Measurements from ENCODE around the gene RAD21L1. TPM values are rescaled to one million over a fixed set of nuclear protein-coding genes. Genes with fewer than 3 reads are reported as not detected.

RAD21L1 gene
- total and polyA plus RNA-seq, 4 donors = not detected

- Histone ChIP-seq H3K27ac (ENCODE audit: low read depth in 1 of 2, low read length in 2 of 2) (no peak overlapping the region), H3K27me3 (ENCODE audit: control insufficient read depth in 4 of 4, insufficient read depth in 4 of 4, low read length in 3 of 4) (no peaks in the 10 kb centered on the region), H3K4me1 (ENCODE audit: control insufficient read depth in 4 of 4, insufficient read depth in 4 of 4, low read length in 3 of 4) (no peaks in the 10 kb centered on the region), H3K9ac (ENCODE audit: low read depth in 1 of 2, low read length in 2 of 2) (no peak overlapping the region), H3K4me3 (ENCODE audit: low read depth in 1 of 3, low read length in 3 of 3) (no peak overlapping the region), H3K9me3 (ENCODE audit: control insufficient read depth in 4 of 4, low read length in 3 of 4) (no peaks in the 10 kb centered on the region), H3K36me3 (ENCODE audit: control insufficient read depth in 4 of 4, insufficient read depth in 3 of 4, low read depth in 1 of 4, low read length in 3 of 4) (no peaks in the 10 kb centered on the region)
- DNase-seq (ENCODE audit: low spot score) = peak; percentile 21
- WGBS = 80% methylated on average over 19 of the region's 19 CpGs
- TF ChIP-seq FOXA2 (IDR thresholded peaks at IDR 0.05) = no peak
- TF ChIP-seq ATF3 (IDR thresholded peaks at IDR 0.05) = no peak
- TF ChIP-seq RXRA (IDR thresholded peaks at IDR 0.05) = no peak
- TF ChIP-seq NR2F2 (IDR thresholded peaks at IDR 0.05) = no peak
- no peak for TF ChIP-seq HNF4G (IDR thresholded peaks at IDR 0.05)
- TF ChIP-seq RAD21 (IDR thresholded peaks at IDR 0.05) = no peak
- no peak for TF ChIP-seq GABPA (IDR thresholded peaks at IDR 0.05 in 1 of 2, conservative IDR thresholded peaks at IDR 0.05 in 1 of 2)
Observed at GRCh38 chr20:1206366-1207148, 19.3 kb upstream of the RAD21L1 start.

- H3K27ac ChIP-seq (ENCODE audit: low read depth in 1 of 2, low read length in 2 of 2) = no peak overlapping the region
- no peak overlapping the region for H3K9ac ChIP-seq (ENCODE audit: low read depth in 1 of 2, low read length in 2 of 2)
- H3K36me3 ChIP-seq (ENCODE audit: control insufficient read depth in 4 of 4, insufficient read depth in 3 of 4, low read depth in 1 of 4, low read length in 3 of 4) = no peaks in the 10 kb centered on the region
- no peaks in the 10 kb centered on the region for H3K4me1 ChIP-seq (ENCODE audit: control insufficient read depth in 4 of 4, insufficient read depth in 4 of 4, low read length in 3 of 4)
- DNase-seq (ENCODE audit: low spot score) = peak; percentile 17
- no peak overlapping the region for H3K4me3 ChIP-seq (ENCODE audit: low read depth in 1 of 3, low read length in 3 of 3)
- no peaks in the 10 kb centered on the region for H3K9me3 ChIP-seq (ENCODE audit: control insufficient read depth in 4 of 4, low read length in 3 of 4)
- no peak for TF ChIP-seq YY1 (IDR thresholded peaks at IDR 0.05)
- no peak for TF ChIP-seq ATF3 (IDR thresholded peaks at IDR 0.05)
- TF ChIP-seq HNF4G (IDR thresholded peaks at IDR 0.05) = no peak
- no peak for TF ChIP-seq CTCF (IDR thresholded peaks at IDR 0.05; ENCODE audit: low read depth, low read length, missing input control)
- TF ChIP-seq REST (IDR thresholded peaks at IDR 0.05) = no peak
- TF ChIP-seq HNF4A (conservative IDR thresholded peaks at IDR 0.05) = no peak
- no peak for TF ChIP-seq GABPA (IDR thresholded peaks at IDR 0.05 in 1 of 2, conservative IDR thresholded peaks at IDR 0.05 in 1 of 2)
- TF ChIP-seq MAX (IDR thresholded peaks at IDR 0.05) = no peak
- no peak for TF ChIP-seq RXRA (IDR thresholded peaks at IDR 0.05)
- no peak for TF ChIP-seq EGR1 (IDR thresholded peaks at IDR 0.05; ENCODE audit: low read depth in 2 of 2)
- TF ChIP-seq SP1 (IDR thresholded peaks at IDR 0.05) = no peak
- no peak for TF ChIP-seq RAD21 (IDR thresholded peaks at IDR 0.05)
- no peak for TF ChIP-seq TAF1 (conservative IDR thresholded peaks at IDR 0.05)
- no peak for TF ChIP-seq JUND (IDR thresholded peaks at IDR 0.05)
- TF ChIP-seq FOXA1 (IDR thresholded peaks at IDR 0.05) = no peak
- no peak for TF ChIP-seq ZBTB33 (IDR thresholded peaks at IDR 0.05)
- TF ChIP-seq NR2F2 (IDR thresholded peaks at IDR 0.05) = no peak
- no peak for TF ChIP-seq FOXA2 (IDR thresholded peaks at IDR 0.05)
- 91% methylated on average over 3 of the region's 3 CpGs for WGBS
- no peaks in the 10 kb centered on the region for H3K27me3 ChIP-seq (ENCODE audit: control insufficient read depth in 4 of 4, insufficient read depth in 4 of 4, low read length in 3 of 4)
Observed at GRCh38 chr20:1207293-1207878, 18.5 kb upstream of the RAD21L1 start.

Data from liver (tissue), 9 donors.